Central memory CD4-positive, alpha-beta T cell (primary cell): ENCODE measurements around the gene RPL7A.
"Not testable (repeated sequence)": the region's sequence is repeated elsewhere in the genome, so short reads cannot be mapped to it uniquely, and the experiment has no call there.

Experiments
- DNase-seq: peaks from one replicate; pipeline ENCODE4 v3.0.0; 2022

The RPL7A gene

GRCh38 chr9:133390713-133391112 lies 42.7 kb downstream of the RPL7A start:
- no peak for DNase-seq

GRCh38 chr9:133391449-133391848 lies 43.4 kb downstream of the RPL7A start:
- DNase-seq = not testable (repeated sequence)

- not testable (repeated sequence) for DNase-seq
Observed at GRCh38 chr9:133392308-133392707, 44.3 kb downstream of the RPL7A start.

- no peak for DNase-seq
Observed at GRCh38 chr9:133393399-133393798, 45.4 kb downstream of the RPL7A start.

- DNase-seq = no peak
Observed at GRCh38 chr9:133394687-133395271, 46.8 kb downstream of the RPL7A start.

GRCh38 chr9:133396952-133397351 lies 48.9 kb downstream of the RPL7A start:
- DNase-seq = no peak

- DNase-seq = no peak
Observed at GRCh38 chr9:133397370-133397769, 49.4 kb downstream of the RPL7A start.

- no peak for DNase-seq
Observed at GRCh38 chr9:133397895-133398294, 49.9 kb downstream of the RPL7A start.

- DNase-seq = no peak
Observed at GRCh38 chr9:133400292-133400691, 52.3 kb downstream of the RPL7A start.
